ENCODE measurements around the gene CASZ1.

DNA sequence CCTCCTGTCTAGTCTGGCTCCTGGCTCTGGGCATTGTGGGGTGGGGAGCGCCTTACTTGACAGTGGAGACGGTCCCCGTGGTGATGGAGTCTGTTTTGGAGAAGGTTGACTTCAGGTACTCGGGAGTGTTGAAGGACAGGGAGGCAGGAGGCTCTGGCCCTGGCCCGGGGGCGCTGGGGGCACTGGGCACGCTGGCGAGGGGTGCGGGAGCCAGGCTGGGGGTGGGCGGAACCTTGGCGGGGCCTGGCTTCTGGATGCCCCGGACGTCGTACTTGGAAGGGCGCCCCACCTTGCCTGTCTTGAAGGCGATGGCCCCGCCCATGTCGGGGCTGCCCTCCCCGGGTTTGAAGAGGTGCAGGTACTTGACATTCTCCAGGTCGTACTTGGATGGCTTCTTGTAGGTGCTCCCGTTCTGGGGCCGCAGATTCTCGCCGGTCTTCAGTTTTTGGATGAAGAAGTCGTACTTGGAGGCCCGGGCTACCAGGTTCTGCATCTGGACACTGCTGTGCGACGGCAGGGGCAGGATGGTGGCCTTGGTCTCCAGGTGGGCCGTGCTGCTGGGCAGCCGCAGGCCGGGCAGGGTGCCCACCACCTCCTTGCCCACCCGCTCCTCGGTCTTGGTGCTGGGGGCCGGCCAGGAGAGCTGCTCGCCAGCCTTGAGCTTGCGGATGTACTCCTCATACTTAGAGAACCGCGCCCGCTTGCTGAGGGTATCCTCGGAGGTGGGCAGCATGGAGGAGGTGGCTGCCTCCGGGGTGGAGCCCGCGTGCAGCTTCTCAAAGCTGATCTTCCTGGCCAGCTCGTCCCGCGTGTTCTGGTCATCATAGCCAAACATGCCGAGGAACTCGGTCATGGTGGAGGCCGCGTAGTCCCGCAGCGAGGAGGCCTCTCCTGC is 136.6 kb downstream of the CASZ1 start:
- TF ChIP-seq EZH2 (IDR thresholded peaks at IDR 0.05; ENCODE audit: low read depth), result no peak
- TF ChIP-seq, protein P1, sequence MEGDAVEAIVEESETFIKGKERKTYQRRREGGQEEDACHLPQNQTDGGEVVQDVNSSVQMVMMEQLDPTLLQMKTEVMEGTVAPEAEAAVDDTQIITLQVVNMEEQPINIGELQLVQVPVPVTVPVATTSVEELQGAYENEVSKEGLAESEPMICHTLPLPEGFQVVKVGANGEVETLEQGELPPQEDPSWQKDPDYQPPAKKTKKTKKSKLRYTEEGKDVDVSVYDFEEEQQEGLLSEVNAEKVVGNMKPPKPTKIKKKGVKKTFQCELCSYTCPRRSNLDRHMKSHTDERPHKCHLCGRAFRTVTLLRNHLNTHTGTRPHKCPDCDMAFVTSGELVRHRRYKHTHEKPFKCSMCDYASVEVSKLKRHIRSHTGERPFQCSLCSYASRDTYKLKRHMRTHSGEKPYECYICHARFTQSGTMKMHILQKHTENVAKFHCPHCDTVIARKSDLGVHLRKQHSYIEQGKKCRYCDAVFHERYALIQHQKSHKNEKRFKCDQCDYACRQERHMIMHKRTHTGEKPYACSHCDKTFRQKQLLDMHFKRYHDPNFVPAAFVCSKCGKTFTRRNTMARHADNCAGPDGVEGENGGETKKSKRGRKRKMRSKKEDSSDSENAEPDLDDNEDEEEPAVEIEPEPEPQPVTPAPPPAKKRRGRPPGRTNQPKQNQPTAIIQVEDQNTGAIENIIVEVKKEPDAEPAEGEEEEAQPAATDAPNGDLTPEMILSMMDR (conservative IDR thresholded peaks at IDR 0.05), result no peak

All from PC-9 (cell line).